AG04450 (cell line): ENCODE measurements around the gene ADGRG3. TPM values are rescaled to one million over a fixed set of nuclear protein-coding genes. Genes with fewer than 3 reads are reported as not detected.

Source experiments
- CTCF ChIA-PET: fragments of 300-600, 350-600 bp; formaldehyde crosslinking; extraction: SDS; loops from one replicate; lab custom pipeline; 2022; ENCODE audit warnings: antibody characterized with exemption, inconsistent platforms; lab: Charles Lee
- POLR2A ChIA-PET: fragments of 350-600 bp; formaldehyde crosslinking; extraction: SDS; loops from one replicate; lab custom pipeline; 2021; ENCODE audit warnings: antibody characterized with exemption, inconsistent platforms; lab: Yijun Ruan, JAX
- DNase-seq: peaks from one replicate; pipeline ENCODE4 v3.0.0-alpha.2; 2011; ENCODE audit warnings: low read depth, low spot score
- H3K27ac ChIP-seq: one replicate; pipeline ENCODE4 v1.5.1; 2012; ENCODE audit warnings: low read depth, low read length, control low read depth
- H3K27me3 ChIP-seq: one replicate; pipeline ENCODE4 v1.6.0; 2012; ENCODE audit warnings: low read length; ENCODE audit not compliant: control insufficient read depth, insufficient read depth
- H3K4me3 ChIP-seq: 2 replicates; pipeline ENCODE4 v1.5.1; 2011; ENCODE audit warnings: mild to moderate bottlenecking, low read depth, low read length, control low read depth
- H3K9me3 ChIP-seq: 2 replicates; pipeline ENCODE4 v1.5.1; 2012; ENCODE audit warnings: low read length; ENCODE audit not compliant: control insufficient read depth, insufficient read depth
- CTCF ChIP-seq: IDR thresholded peaks from 2 replicates; pipeline ENCODE4 v1.5.1; 2011; ENCODE audit warnings: low read depth, low read length, control low read depth, inconsistent platforms
- polyA plus RNA-seq: library from polyadenylated mRNA; depleted of rRNA; stranded (reverse); fragments of >200 nt; gene quantifications from 2 replicates; pipeline ENCODE4 v1.2.3, GENCODE V29; 2011

The ADGRG3 gene
- polyA plus RNA-seq, 1 experiment: not detected

GRCh38 chr16:57636184-57636583, 31.9 kb upstream of the ADGRG3 start:
- CTCF ChIA-PET: interaction anchor here (1.1 to 6.7 kb wide), 2 partner anchors 9 to 12 kb away, joined by 3 to 59 read pairs; no protein-coding TSS in a partner anchor

GRCh38 chr16:57637020-57637419, 31.1 kb upstream of the ADGRG3 start:
- ChIA-PET POLR2A (no interaction called here), CTCF (interaction anchor here (0.7 to 6.7 kb wide), 4 partner anchors 10 to 60 kb away, joined by 3 to 59 read pairs (median 5); no protein-coding TSS in a partner anchor)
- Histone ChIP-seq H3K4me3 (no peak overlapping the region), H3K27ac (no peak overlapping the region), H3K9me3 (no peaks in the 10 kb centered on the region), H3K27me3 (peaks cover 6% of the 10 kb centered on the region)
- TF ChIP-seq CTCF: no peak
- DNase-seq: no peak

More at GRCh38 chr16:57636184-57636583, 31.9 kb upstream of the ADGRG3 start:
- Histone ChIP-seq H3K27ac (no peak overlapping the region), H3K9me3 (no peaks in the 10 kb centered on the region), H3K4me3 (no peak overlapping the region), H3K27me3 (peaks cover 6% of the 10 kb centered on the region)
- POLR2A ChIA-PET: interaction anchor here (0.6 kb wide), 1 partner anchor 8 kb away, joined by 3 read pairs; no protein-coding TSS in a partner anchor
- TF ChIP-seq CTCF: no peak
- no peak for DNase-seq

GRCh38 chr16:57637424-57637823, 30.7 kb upstream of the ADGRG3 start:
- ChIA-PET CTCF (interaction anchor here (0.7 to 6.7 kb wide), 4 partner anchors 10 to 61 kb away, joined by 3 to 59 read pairs (median 5); no protein-coding TSS in a partner anchor), POLR2A (no interaction called here)
- no peak overlapping the region for H3K27ac ChIP-seq
- no peak for DNase-seq
- H3K4me3 ChIP-seq: no peak overlapping the region
- H3K27me3 ChIP-seq: peaks cover 6% of the 10 kb centered on the region
- no peaks in the 10 kb centered on the region for H3K9me3 ChIP-seq
- TF ChIP-seq CTCF: no peak

GRCh38 chr16:57637965-57638364, 30.1 kb upstream of the ADGRG3 start:
- no peak for DNase-seq
- Histone ChIP-seq H3K27me3 (peaks cover 6% of the 10 kb centered on the region), H3K9me3 (no peaks in the 10 kb centered on the region), H3K4me3 (no peak overlapping the region), H3K27ac (no peak overlapping the region)
- ChIA-PET POLR2A (no interaction called here), CTCF (interaction anchor here (1.2 to 6.7 kb wide), 3 partner anchors 11 to 62 kb away, joined by 5 to 59 read pairs (median 7); no protein-coding TSS in a partner anchor)
- TF ChIP-seq CTCF: no peak

GRCh38 chr16:57638381-57638780, 29.7 kb upstream of the ADGRG3 start:
- no peak for DNase-seq
- ChIA-PET CTCF (interaction anchor here (0.6 to 6.7 kb wide), 4 partner anchors 10 to 633 kb away, joined by 5 to 59 read pairs (median 6); no protein-coding TSS in a partner anchor), POLR2A (no interaction called here)
- TF ChIP-seq CTCF: no peak
- no peak overlapping the region for H3K27ac ChIP-seq
- no peaks in the 10 kb centered on the region for H3K9me3 ChIP-seq
- no peak overlapping the region for H3K4me3 ChIP-seq
- H3K27me3 ChIP-seq: peaks cover 6% of the 10 kb centered on the region
